GM12873 (cell line): ENCODE data around the gene PCSK6.

Experiments used
- CTCF ChIP-seq: IDR thresholded peaks from 2 replicates; pipeline ENCODE4 v1.5.1; 2012; ENCODE audit warnings: low read depth, mild to moderate bottlenecking, moderate library complexity, low read length, control low read depth; ENCODE audit not compliant: insufficient read depth; ENCODE audit errors: missing control alignments

The PCSK6 gene

GRCh38 chr15:101411085-101411484 is 78.4 kb downstream of the PCSK6 start:
- no peak for TF ChIP-seq CTCF

DNA sequence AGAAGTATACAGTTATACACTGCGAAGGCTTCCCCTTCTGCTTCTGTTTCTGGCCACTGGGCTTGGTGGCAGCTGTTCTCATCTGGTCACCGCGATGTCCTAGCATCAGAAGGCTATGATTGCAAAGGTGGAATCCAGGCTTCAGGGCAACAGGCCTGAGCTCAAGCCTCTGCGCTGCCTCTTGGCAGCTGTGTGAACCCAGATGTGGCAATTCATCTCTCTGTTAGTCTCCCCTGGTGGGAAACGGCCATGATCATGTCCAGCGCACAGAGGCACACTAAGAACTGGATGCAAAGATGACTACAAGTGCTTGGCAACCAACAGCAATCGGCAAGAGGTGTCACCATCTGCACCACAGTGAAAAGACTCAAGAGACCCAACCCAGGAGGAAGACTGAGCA is 78.9 kb downstream of the PCSK6 start:
- no peak for TF ChIP-seq CTCF

DNA sequence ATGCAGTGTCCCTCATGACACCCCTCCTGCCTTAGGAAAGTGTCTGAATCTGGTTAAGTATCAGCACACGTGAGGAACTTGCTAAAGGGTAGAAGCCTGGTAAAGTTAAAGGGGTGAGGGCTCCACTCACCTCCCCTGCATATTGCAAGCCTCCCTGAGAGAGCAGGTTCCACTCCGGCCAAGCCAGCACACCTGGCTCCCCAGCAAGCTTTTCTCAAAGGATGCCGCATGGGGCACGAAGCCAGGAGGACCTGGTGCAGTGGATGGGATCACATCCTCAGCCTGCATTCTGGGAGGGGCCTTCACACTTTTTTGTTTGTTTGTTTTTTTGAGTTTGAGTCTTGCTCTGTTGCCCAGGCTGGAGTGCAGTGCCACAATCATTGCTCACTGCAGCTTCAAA is 79.9 kb downstream of the PCSK6 start:
- TF ChIP-seq CTCF: no peak

DNA sequence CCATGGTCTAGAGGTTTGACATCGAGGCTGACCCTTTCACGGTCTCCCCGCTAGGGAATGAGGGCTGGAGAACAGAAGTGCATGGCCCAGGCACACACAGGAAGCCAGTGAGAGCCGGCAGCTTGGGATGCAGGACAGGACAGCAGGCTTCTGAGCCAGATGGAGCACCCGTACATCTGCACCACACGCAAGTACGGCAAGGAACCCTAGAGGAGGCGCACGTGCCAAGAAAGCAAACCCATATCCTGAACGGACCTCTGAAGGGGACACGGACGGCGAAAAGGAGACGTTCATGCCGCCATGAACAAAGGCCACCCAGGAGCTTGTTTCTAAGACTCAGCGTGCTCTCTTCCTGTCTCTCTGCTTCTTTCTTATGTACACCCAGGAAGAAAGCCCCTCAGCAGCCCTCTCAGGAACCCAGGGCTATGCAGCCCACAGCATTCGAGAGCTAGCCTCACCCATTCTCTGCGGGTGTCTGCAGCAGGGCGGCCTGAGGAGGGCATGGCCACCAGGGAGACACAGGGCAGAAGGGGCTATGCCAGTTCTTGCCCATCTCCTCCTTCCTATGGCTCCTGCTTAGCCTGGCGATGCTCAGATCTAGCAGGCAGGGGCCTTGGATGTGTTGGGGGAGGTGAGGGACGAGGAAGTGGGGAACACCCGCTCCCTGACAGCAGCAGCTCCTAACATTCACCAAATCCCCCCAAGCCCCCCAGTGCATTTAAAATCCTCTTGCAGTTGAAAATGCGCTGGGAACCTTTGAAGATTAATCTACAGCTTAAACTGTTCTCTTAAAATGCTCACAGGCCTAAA is 81.3 kb downstream of the PCSK6 start:
- no peak for TF ChIP-seq CTCF

GRCh38 chr15:101407439-101407838 is 82.1 kb downstream of the PCSK6 start:
- no peak for TF ChIP-seq CTCF

- no peak for TF ChIP-seq CTCF
These were observed 82.8 kb downstream of the PCSK6 start for GRCh38 chr15:101406526-101407195.

DNA sequence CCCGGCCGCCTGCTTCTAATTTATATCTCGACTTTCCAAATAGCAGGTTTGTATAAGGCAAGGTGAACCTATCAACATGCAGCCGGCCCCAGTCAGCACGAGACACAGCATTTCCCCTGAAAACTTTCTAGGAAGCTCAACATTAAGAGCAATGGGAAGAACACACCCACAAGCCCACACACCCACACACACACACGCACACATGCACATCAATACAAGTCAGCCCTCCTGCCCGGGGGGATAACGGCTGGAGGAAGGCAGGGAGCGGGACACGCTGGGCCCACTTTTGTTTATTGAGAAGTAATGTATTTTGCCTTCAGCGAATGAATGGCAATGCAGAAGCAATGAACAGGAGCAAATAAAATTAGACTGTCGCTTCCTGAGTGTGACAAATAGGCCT is 83.5 kb downstream of the PCSK6 start:
- no peak for TF ChIP-seq CTCF
